Muscle of arm (tissue), 12 donors: ENCODE results near the gene IPPK. TPM values are rescaled to one million over a fixed set of nuclear protein-coding genes. Genes with fewer than 3 reads are reported as not detected.

Experiments
- DNase-seq: peaks from one replicate; pipeline ENCODE4 v3.0.0-alpha.2; 2013
- polyA plus RNA-seq, 12 donors: library from polyadenylated mRNA; unstranded; fragments of 120-200 nt; gene quantifications; one replicate each; pipeline ENCODE4 v1.2.1, GENCODE V29; 2013; ENCODE audit not compliant: insufficient read length in 12 of 12

Gene IPPK
- polyA plus RNA-seq, 12 donors, result 5.9 to 10.2 (median 8.5) TPM; not detected in 1

GRCh38 chr9:92659601-92660000 lies 10.3 kb downstream of the IPPK start:
- DNase-seq, result no peak

- DNase-seq, result no peak
Observed at GRCh38 chr9:92658611-92659010, 11.3 kb downstream of the IPPK start.

DNA sequence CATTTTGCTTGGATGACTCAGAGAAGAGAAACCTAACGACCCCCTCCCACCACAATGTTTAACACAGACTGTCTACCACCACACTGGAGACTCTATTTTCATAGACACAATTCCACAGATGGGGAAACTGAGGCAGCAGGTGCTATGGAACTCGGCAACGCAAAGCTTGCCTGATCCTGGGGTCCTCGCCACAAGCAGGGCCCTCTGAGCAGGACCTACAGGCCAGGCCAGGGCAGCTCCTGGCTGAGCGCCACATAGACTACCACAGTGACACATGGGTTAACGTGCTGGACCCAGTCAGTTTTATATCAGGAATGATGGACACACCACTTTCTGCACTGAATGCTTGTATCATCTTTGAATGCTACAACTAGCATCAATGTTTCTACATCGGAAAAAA lies 11.8 kb downstream of the IPPK start:
- no peak for DNase-seq

- DNase-seq, result no peak
Observed at GRCh38 chr9:92657296-92658094, 12.4 kb downstream of the IPPK start.

GRCh38 chr9:92656537-92656925 lies 13.4 kb downstream of the IPPK start:
- DNase-seq, result no peak

GRCh38 chr9:92655896-92656536 lies 13.9 kb downstream of the IPPK start:
- DNase-seq, result no peak

DNA sequence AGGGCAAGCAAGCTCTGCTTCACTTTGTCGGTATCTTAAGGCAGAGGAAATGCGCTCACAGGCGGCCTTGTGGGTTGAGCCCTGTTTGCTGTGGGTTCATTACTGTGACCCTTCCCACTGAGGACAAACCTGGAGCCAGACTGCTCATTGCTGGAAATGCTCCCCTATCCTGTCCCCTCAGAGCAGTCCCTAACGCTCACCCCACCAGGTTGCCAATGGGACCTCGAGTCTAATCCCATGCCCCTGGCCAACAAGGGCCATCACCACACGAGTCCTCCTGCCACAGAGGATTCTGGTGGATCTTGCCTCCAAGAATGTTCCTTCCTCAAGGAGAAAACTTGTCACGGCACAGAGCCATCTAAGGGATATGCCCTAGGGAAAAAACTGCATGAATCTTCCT lies 14.6 kb downstream of the IPPK start:
- no peak for DNase-seq

DNA sequence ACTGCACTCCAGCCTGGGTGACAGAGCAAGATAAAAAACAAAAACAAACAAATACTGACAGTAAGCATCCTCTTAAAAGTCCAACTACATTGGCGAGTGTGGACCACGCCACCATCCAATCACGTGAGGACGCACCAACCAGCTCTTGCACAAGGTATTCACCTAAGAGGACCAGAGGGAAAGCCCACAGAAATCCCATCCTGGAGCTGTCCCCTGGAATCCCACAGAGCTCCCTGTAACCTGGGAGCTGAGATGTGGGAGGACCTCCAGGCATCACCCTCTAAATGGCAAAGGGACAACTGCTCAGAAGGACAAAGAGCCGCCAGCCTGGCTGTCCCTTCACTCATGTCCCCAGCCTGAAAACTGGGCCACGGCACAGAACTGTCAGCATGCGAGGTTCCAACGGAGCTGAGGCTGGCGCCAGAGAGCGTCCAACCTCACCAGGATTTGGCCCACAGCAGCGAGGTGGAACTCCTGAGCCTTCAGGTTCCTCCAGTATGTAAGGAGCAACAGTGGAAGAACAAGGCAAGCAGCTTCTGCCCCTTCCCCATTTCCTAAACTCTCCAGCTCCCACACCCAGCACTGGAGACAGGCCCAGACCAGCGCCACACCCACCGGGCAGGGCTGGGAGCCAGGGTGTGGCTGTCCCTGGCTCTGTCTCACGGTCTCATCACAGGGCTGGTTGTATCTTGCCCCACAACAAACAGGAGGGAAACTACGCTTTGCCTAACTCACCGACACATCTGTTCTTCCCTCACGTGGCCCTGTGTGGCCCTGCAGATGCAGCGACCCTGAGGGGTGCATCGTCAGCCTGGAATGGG lies 15.2 kb downstream of the IPPK start:
- no peak for DNase-seq

DNA sequence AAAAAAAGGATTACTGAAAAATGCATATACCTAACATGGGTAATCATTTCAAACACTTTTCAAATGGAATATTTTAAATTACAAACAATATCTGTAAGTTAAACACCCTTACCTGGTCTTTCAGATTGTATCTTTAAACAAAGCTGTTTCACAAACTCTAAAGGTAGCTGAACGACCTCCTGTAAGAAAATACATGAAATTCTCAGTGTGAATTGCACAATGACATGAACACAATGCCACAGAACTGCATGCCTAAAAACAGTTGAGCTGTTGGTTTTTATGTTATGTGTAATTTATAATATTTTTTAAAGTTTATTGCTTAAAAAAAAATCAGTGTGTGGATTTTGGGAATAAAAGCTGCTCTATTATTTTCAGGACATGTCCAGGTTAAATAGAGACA lies 17.5 kb downstream of the IPPK start:
- no peak for DNase-seq

DNA sequence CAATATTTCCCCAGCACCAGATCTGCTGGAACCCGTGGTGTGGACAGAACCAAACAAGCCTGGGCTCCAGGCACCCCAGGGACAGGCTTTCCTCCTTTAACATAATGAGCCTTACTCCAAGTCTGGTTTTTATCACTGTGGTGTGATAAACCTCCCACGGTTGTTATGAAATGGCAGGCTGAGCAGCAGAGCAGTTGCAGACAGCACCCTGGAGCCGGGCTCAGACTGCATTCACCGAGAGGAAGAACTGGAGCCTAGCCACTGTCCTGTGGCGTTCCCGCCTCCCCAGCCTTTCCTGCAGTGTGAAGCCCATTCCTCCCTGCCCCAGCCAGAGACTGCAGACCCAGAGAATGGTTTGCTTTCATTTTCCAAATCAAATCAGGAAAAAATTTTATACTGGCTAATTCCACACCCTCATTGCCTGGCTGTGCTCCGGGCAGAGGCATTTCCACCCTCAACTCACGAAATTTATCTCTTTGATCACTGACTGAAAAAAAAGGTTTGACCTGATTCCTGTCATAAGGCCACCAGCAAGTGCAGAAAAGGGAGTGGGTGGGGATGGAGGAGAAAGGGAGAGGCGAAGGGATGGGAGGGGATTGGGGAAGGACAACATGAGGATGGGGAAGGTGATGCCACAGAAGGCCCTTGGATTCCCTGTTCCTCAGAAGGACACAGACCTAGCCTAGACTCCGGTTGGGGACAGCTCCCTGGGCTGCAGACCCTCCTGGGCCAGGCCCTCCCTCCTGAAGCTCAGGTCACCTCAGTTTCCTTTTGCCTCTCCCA lies 18.9 kb downstream of the IPPK start:
- DNase-seq, result no peak

GRCh38 chr9:92650296-92650695 lies 19.6 kb downstream of the IPPK start:
- DNase-seq, result no peak

- no peak for DNase-seq
Observed at GRCh38 chr9:92649007-92649406, 20.9 kb downstream of the IPPK start.

GRCh38 chr9:92648474-92648971 lies 21.4 kb downstream of the IPPK start:
- no peak for DNase-seq

DNA sequence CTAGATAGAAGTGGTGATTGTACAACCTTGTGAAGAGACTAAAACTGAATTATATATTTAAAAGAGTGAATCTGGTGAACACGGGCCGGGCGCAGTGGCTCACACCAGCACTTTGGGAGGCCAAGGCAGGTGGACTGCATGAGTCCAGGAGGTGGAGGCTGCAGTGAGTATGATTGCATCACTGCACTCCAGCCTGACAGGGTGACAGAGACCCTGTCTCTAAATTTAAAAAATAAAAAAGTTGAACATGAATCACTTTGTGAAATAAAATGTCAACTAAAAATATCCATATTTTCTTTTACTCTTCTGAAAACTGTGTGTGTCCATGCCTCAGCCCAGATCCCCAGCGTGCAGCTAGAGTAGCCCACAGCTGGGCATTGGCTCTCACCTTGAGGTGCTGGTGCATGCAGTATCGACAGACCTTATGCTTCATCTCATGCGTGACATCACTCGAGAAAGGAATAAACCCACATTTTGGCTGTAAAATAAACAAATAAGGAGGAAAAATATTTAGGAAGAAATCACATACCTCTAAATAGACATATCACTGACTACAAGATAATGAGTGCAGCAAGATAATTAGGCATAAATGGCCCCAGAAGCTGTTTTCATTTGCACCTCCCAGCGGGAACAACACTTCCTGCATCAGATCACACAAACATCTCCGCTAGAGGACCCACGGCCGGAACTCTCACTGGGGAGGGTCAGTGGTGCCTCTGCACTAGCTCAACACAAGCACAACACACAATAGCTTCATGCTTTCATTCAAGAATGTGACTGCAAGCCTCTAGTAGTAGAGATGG lies 22.1 kb downstream of the IPPK start:
- no peak for DNase-seq

DNA sequence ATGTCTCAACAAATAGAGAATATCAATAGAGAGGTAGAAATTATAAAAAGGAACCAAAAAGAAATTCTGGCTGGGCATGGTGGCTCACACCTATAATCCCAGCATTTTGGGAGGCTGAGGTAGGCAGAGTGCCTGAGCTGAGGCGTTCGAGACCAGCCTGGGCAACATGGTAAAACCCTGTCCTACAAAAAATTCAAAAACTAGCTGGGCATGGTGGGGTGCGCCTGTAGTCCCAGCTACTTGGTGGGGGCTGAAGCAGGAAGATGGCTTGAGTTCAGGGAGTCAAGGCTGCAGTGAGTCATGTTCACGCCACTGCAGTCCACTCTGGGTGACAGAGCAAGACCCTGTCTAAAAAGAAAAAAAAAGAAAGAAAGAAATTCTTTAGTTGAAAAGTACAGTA lies 24.9 kb downstream of the IPPK start:
- no peak for DNase-seq

- no peak for DNase-seq
Observed at GRCh38 chr9:92644278-92644677, 25.7 kb downstream of the IPPK start.

DNA sequence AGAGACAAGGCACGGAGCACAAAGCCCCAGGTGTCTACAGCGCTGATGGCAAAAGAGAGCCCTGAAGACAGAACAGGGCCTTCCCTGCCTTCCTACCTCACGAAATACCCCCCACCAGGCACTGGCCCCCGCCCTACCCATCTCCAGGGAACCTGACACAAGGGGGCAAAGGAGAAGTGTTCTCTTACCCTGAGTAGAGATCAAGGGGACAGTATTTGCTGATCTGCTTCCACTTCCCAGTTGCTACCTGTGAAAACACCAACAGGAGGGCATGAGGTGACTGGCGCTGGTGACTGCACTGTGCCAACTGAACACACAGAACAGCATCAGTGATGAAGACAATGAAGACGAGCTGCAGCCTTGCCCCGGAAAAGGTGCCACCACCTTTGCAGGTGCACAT lies 27.4 kb downstream of the IPPK start:
- no peak for DNase-seq

- no peak for DNase-seq
Observed at GRCh38 chr9:92642041-92642451, 27.9 kb downstream of the IPPK start.

GRCh38 chr9:92641092-92641809 lies 28.7 kb downstream of the IPPK start:
- no peak for DNase-seq
